Measurements from ENCODE around the gene LEFTY2.
A peak's percentile ranks its signal among the peaks of the same experiment; 100 is the strongest.
"Not testable (repeated sequence)": the region's sequence is repeated elsewhere in the genome, so short reads cannot be mapped to it uniquely, and the experiment has no call there.

The LEFTY2 gene, protein sequence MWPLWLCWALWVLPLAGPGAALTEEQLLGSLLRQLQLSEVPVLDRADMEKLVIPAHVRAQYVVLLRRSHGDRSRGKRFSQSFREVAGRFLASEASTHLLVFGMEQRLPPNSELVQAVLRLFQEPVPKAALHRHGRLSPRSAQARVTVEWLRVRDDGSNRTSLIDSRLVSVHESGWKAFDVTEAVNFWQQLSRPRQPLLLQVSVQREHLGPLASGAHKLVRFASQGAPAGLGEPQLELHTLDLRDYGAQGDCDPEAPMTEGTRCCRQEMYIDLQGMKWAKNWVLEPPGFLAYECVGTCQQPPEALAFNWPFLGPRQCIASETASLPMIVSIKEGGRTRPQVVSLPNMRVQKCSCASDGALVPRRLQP

DNA sequence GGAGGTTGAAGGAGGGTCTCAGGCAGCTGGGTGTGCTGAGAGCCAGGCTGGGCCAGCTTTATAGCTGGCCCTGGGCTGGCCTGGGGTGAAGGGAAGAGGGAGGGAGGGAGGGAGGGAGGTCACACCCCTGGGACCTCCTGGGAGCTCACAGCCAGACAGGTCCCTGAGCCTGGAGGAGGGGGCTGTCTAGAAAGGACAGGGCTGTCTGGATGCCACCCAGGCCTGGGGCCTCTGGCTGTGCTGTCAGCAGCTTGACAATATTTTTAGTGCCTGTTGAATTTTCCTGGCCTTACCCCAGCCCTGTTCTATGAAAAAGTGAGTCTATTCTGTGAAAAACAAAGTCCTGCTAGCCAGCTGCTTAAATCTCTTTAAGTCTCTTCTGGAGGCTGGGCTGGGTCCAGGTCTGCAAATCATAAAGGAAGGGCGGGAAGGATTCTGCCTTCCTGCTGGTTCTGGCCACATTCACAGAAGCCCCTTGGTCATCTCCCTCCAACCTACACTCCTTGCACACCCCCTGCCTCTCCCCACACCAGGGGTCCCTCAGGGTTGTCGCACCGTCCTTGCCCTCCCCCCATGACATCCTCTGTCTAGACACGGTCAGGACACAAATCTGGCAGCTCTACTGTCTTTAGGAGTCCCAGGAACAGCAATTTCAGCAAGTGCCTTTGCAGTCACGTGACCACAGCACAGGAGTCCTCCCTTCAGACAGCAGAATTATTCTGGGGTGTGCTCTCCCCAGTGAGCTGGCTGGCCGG lies at the start of gene LEFTY2:
Gene LEFTY2, minus strand, starts transcription at position 34 of the 755 bp plus-strand sequence. CDS start 80 bp downstream, outside the sequence.
- no peak for DNase-seq

DNA sequence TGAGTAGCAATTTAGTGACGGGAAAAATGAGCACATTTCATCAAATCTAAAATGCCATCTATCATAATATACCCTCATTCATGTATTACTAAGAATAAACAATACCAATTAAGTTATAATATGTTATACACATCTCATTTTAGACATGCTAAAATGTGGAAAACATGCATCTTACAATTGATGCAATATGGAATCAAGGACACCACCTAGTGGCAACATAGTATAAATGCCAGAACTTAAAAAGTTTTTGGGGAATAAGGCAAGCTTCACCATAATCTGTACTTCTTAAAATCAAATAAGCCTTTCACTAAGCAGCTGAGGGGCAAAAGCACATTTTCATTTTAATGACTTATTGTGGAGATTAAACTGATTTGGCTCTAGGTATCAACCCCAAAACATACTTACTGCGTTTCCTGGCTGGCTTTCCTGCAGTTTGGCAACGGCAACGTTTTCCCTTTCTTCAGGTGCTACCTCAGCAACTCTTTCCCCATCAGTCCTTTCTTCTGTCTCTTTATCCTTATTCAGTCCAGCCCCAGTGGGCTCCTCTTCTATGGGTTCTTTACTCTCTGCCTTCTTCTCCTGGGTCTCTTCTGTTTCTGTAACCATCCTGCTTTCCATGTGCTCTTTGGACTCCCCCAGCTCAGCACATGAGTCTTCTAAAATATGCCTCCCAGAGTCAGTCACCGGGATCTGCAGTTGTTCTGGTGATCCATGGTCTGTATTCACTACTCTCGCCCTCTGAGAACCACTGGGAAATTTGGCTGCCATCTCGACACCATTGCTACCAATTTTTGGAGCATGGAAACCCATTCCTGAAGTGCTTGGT lies 46.7 kb upstream of the LEFTY2 start:
- no peak for DNase-seq

DNA sequence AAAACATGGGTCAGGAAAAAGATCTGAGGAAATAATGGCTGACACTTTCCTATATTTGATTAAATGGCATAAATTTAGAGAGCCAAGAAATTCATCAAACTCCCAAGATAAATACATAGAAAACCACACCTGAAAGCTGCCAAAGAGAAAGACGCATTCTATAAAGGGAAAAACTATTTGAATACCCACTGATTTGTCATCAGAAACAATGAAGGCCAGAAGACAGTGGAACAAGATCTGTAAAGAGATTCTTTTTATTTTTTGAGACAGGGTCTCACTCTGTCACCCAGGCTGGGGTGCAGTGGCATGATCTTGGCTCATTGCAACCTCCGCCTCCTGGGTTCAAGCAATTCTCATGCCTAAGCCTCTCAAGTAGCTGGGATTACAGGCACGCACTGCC lies 40.7 kb upstream of the LEFTY2 start:
- DNase-seq = no peak

- DNase-seq = no peak
These were observed 39.2 kb upstream of the LEFTY2 start for GRCh38 chr1:225980005-225980836.

DNA sequence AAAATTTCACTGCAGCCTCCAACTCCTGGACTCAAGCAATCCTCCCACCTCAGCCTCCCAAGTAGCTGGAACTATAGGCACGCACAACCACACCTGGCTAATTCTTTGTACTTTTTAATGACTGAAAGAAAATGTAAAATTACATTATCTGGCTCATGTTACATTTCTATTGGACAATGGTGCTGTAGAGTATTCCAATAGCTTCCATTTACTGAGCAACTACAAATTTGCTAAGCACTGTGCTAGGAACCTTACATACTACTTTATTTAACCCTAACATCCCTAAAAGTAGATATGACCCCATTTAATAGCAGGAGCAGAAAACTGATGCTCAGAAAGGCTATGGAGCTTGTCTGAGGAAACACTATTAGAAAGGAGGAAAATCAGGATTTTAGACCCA lies 38.4 kb upstream of the LEFTY2 start:
- DNase-seq = no peak

- DNase-seq = no peak
These were observed 37.1 kb upstream of the LEFTY2 start for GRCh38 chr1:225977937-225978748.

DNA sequence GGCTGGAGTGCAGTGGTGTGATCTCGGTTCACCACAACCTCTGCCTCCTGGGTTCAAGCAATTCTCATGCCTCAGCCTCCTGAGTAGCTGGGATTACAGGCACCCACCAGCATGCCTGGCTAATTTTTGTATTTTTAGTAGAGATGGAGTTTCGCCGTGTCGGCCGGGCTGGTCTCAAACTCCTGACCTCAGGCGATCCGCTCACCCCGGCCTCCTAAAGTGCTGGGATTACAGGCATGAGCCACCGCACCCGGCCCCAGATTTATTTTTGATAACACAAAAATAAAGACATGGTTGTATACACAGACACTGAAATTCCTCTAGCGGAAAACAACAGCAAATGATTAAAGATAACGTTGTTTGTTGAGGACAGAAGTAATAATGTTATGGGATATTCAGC lies 34.1 kb upstream of the LEFTY2 start:
- not testable (repeated sequence) for DNase-seq

- DNase-seq = no peak
These were observed 33.4 kb upstream of the LEFTY2 start for GRCh38 chr1:225974454-225974853.

- DNase-seq = no peak
These were observed 32.1 kb upstream of the LEFTY2 start for GRCh38 chr1:225973158-225973557.

DNA sequence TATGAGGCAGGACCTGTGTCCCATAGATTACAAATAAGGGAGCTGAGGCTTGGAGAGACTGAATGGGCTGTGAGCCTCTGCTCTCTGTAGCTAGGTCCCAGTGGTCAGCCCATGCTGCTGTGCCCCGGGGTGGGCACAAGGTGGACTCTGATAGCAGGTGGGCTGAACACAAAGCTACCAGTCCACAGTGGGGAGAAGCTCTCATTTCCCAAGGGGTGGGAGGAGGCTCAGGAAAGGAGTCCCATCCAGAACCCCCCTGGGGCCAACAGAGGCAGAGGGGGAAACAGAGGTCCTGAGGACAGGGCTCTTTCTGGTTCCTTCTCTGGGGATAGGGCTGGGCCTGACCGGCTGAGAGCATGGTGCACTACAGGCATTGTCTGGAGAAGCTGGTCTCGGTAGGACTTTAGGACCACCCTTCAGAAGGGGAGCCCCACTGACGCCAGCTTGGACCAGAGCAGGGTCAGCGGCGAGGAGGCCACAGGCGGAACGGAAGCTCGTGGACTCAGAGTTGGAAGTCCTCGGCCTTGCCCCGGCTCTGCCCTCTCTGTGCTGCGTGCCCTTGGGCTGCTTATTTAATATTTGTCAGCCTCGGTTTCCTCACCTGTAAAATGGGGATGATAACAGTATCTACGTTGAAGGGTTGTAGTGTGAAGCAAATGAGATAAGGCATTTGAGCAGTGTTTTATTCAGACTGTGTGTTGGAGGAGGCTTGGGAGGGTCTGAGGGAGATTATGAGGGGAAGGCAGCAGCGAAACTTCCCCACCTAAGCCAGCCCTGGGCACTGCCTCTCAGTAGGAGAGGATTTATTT lies 31.5 kb upstream of the LEFTY2 start:
- DNase-seq = no peak

GRCh38 chr1:225970592-225971157 lies 29.7 kb upstream of the LEFTY2 start:
- not testable (repeated sequence) for DNase-seq

- DNase-seq = not testable (repeated sequence)
These were observed 28.7 kb upstream of the LEFTY2 start for GRCh38 chr1:225969751-225970150.

- no peak for DNase-seq
These were observed 24.2 kb upstream of the LEFTY2 start for GRCh38 chr1:225965231-225965630.

DNA sequence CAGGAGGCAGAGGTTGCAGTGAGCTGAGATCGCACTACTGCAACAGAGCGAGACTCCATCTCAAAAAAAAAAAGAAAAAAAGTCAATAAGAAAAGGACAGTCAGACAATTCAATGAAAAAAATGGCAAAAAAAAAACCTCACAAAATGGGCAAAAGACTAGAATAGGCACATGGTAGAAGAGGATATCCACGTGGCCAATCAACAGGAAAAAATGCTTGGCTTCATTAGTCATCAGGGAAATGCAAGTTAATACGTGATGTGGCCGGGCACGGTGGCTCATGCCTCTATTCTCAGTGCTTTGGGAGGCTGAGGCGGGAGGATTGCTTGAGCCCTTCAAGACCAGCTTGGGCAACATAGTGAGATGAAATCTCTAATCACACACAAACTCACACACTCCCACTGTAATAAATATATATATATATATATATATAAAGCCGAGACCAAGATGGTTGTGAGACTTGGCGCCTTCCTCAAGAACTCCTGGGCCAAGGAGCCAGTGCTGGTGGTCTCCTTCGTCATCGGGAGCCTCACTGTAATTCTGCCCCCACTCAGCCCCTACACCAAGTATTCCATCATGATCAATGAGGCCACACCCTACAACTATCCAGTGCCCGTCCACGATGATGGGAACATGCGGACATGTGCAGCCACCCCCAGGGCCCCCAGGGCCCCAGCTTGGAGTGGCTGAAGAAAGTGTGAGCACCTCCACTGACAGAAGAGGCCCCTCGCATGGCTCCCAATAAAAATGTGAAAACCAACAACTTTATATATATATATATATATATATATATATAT lies 22.9 kb upstream of the LEFTY2 start:
- no peak for DNase-seq

DNA sequence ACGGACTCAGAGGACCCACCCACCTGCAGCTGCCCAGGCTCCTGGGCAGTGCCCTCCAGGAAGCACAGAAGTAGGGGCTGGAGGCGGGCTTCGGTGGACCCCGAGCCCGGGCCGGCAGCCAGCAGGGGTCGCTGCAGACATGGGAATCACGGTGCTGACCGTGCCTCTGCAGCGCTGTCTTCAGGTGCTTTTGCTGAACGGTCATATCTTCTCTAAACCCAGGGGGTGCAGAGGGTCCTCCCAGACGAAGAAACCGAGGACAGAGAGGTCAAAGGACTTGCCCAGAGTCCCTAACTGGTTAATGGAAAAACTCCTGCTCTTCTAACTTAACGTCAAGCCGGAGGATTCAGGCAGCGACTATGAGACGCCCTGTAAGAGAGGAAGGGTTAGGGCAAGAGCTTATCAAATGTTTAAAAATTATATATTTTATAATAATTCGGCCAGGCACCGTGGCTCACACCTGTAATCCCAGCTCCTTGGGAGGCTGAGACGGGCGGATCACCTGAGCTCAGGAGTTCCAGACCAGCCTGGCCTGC lies 21.5 kb upstream of the LEFTY2 start:
- peak in 5 of 56 donors; percentile 9 to 52 (median 13) for DNase-seq

DNA sequence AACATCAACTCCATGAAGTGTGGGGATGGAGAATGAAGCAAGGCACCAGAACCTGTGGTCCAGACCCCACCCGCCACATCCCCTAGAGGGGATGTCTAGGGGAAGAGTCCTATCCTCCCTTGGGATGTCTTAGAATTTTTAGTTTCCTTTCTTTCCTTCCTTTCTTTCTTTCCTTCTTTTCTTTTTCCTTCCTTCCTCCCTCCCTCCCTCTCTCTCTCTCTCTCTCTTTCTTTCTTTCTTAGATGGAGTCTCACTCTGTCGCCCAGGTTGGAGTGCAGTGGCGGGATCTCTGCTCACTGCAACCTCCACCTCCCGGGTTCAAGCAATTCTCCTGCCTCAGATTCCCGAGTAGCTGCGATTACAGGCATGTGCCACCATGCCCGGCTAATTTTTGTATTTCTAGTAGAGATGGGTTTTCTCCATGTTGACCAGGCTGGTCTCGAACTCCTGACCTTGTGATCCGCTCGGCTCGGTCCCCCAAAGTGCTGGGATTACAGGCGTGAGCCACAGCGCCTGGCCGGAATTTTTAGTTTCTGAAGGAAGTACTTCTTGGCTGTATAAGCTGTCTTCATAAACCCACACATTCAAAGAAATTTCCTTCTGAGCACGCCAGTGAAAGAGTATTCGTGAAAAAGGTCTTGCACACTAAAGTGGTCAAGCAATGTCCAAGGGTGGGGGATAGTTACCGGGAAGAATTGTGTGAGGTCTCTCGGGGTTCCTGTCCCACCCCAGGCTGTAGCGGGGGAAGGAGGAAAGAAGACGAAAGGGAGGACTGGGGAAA lies 20.8 kb upstream of the LEFTY2 start:
- DNase-seq = no peak

- DNase-seq = no peak
These were observed 17.0 kb upstream of the LEFTY2 start for GRCh38 chr1:225958041-225958440.

Measured in amygdala (tissue), 56 donors.